Panc1 (cell line): ENCODE data around the gene NFATC1. TPM values are rescaled to one million over a fixed set of nuclear protein-coding genes. Genes with fewer than 3 reads are reported as not detected.

Source experiments
- ATAC-seq: fragments of 200-7000 bp; cut with Tn5 transposase; 2 replicates; pipeline ENCODE4 v1.9.1; 2020; ENCODE audit warnings: mild to moderate bottlenecking, moderate library complexity
- BruUV-seq: library from RNA; stranded (reverse); fragments of 400-500 nt; replicated peaks from 2 replicates; lab custom pipeline; 2021; lab: Mats Ljungman, UMichigan
- CTCF ChIA-PET: fragments of 300-600 bp; sonication (Branson Sonifier 250); formaldehyde crosslinking; loops from one replicate; lab custom pipeline; 2022; ENCODE audit warnings: antibody characterized with exemption; lab: Charles Lee
- POLR2A ChIA-PET: fragments of 300-600 bp; sonication (Branson Sonifier 250); formaldehyde crosslinking; loops from one replicate; lab custom pipeline; 2022; ENCODE audit warnings: antibody characterized with exemption; lab: Charles Lee
- DNase-seq: peaks from one replicate; pipeline ENCODE4 v3.0.0-alpha.2; 2010; ENCODE audit warnings: low read depth, low spot score
- H3K27ac ChIP-seq: 2 replicates; pipeline ENCODE4 v1.5.1; 2011; ENCODE audit warnings: mild to moderate bottlenecking, low read length, inconsistent platforms
- H3K27me3 ChIP-seq: fragments of 200-500 bp; sonication (Bioruptor generic); 2 replicates; pipeline ENCODE4 v1.6.0; 2014; ENCODE audit warnings: low read length, inconsistent platforms; ENCODE audit not compliant: control insufficient read depth, insufficient read depth
- H3K36me3 ChIP-seq: fragments of 200-500 bp; sonication (Bioruptor generic); 2 replicates; pipeline ENCODE4 v1.5.1; 2014; ENCODE audit warnings: inconsistent platforms, mild to moderate bottlenecking, low read length, moderate library complexity; ENCODE audit not compliant: control insufficient read depth, insufficient read depth
- H3K4me1 ChIP-seq: 2 replicates; pipeline ENCODE4 v1.5.1; 2011; ENCODE audit warnings: inconsistent platforms, mild to moderate bottlenecking, low read length, moderate library complexity; ENCODE audit not compliant: control insufficient read depth, insufficient read depth
- H3K4me3 ChIP-seq, 2 experiments: 2 replicates each; pipeline ENCODE4 v1.5.1; 2011 to 2012; ENCODE audit warnings: low read depth in 2 of 2, low read length in 2 of 2, mild to moderate bottlenecking in 2 of 2, inconsistent platforms in 1 of 2, moderate library complexity in 1 of 2
- H3K9me3 ChIP-seq: fragments of 200-500 bp; sonication (Bioruptor generic); 2 replicates; pipeline ENCODE4 v1.5.1; 2014; ENCODE audit warnings: low read depth, mild to moderate bottlenecking, inconsistent platforms, low read length, moderate library complexity; ENCODE audit not compliant: control insufficient read depth, insufficient read depth
- POLR2AphosphoS5 ChIP-seq: IDR thresholded peaks from 2 replicates; pipeline ENCODE4 v1.6.1; 2012; ENCODE audit warnings: mild to moderate bottlenecking, low read depth, low read length, moderate library complexity
- SIN3A ChIP-seq: IDR thresholded peaks from 2 replicates; pipeline ENCODE4 v1.6.1; 2012; ENCODE audit warnings: low read depth, mild to moderate bottlenecking, low read length, moderate library complexity, borderline replicate concordance; ENCODE audit not compliant: insufficient read depth
- TCF7L2 ChIP-seq: IDR thresholded peaks from 2 replicates; pipeline ENCODE4 v1.6.1; 2011; ENCODE audit warnings: mild to moderate bottlenecking, low read depth, low read length, inconsistent platforms
- in situ Hi-C: cut with HindIII; loops from 2 replicates; pipeline ENCODE4 v1.10.0; 2016; ENCODE audit warnings: low sequenced_read_pairs, low pct_unique_long_range_greater_than_20kb
- intact Hi-C: fragments of 100-400 bp; cut with micrococcal nuclease; formaldehyde crosslinking; loops from one replicate; pipeline ENCODE4 v1.10.0; 2022; ENCODE audit not compliant: unreplicated experiment
- total RNA-seq: library from RNA; stranded (reverse); gene quantifications from one replicate; pipeline ENCODE4 v1.2.1, GENCODE V29; 2021; ENCODE audit not compliant: unreplicated experiment
- TF ChIP-seq, protein P1 (sequence below): fragments of 450-650 bp; IDR thresholded peaks from 2 replicates; pipeline ENCODE4 v1.5.1; 2017; ENCODE audit warnings: mild to moderate bottlenecking
- TF ChIP-seq, protein P2 (sequence below), 2 experiments: IDR thresholded peaks; 2 replicates each; pipeline ENCODE4 v1.6.1; 2011 to 2012; ENCODE audit warnings: low read depth in 2 of 2, control low read depth in 1 of 2, low read length in 1 of 2, mild to moderate bottlenecking in 1 of 2, moderate library complexity in 1 of 2; ENCODE audit not compliant: insufficient read depth in 1 of 2

Gene NFATC1
- total RNA-seq, 1 experiment from 2014 or later = 30.8 TPM

GRCh38 chr18:79510731-79511241, 115.1 kb downstream of the NFATC1 start:
- in situ Hi-C loops (no loop called here), intact Hi-C loops (no loop called here)
- Histone ChIP-seq H3K9me3 (no peaks in the 10 kb centered on the region), H3K27me3 (no peaks in the 10 kb centered on the region), H3K4me1 (no peaks in the 10 kb centered on the region), H3K27ac (no peak overlapping the region), H3K4me3 (no peak overlapping the region), H3K36me3 (no peaks in the 10 kb centered on the region)
- ATAC-seq = no peak
- ChIA-PET POLR2A (no interaction called here), CTCF (no interaction called here)
- TF ChIP-seq, protein P1, sequence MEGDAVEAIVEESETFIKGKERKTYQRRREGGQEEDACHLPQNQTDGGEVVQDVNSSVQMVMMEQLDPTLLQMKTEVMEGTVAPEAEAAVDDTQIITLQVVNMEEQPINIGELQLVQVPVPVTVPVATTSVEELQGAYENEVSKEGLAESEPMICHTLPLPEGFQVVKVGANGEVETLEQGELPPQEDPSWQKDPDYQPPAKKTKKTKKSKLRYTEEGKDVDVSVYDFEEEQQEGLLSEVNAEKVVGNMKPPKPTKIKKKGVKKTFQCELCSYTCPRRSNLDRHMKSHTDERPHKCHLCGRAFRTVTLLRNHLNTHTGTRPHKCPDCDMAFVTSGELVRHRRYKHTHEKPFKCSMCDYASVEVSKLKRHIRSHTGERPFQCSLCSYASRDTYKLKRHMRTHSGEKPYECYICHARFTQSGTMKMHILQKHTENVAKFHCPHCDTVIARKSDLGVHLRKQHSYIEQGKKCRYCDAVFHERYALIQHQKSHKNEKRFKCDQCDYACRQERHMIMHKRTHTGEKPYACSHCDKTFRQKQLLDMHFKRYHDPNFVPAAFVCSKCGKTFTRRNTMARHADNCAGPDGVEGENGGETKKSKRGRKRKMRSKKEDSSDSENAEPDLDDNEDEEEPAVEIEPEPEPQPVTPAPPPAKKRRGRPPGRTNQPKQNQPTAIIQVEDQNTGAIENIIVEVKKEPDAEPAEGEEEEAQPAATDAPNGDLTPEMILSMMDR = no peak
- TF ChIP-seq TCF7L2 = no peak
- no peak for TF ChIP-seq POLR2AphosphoS5
- TF ChIP-seq, protein P2, sequence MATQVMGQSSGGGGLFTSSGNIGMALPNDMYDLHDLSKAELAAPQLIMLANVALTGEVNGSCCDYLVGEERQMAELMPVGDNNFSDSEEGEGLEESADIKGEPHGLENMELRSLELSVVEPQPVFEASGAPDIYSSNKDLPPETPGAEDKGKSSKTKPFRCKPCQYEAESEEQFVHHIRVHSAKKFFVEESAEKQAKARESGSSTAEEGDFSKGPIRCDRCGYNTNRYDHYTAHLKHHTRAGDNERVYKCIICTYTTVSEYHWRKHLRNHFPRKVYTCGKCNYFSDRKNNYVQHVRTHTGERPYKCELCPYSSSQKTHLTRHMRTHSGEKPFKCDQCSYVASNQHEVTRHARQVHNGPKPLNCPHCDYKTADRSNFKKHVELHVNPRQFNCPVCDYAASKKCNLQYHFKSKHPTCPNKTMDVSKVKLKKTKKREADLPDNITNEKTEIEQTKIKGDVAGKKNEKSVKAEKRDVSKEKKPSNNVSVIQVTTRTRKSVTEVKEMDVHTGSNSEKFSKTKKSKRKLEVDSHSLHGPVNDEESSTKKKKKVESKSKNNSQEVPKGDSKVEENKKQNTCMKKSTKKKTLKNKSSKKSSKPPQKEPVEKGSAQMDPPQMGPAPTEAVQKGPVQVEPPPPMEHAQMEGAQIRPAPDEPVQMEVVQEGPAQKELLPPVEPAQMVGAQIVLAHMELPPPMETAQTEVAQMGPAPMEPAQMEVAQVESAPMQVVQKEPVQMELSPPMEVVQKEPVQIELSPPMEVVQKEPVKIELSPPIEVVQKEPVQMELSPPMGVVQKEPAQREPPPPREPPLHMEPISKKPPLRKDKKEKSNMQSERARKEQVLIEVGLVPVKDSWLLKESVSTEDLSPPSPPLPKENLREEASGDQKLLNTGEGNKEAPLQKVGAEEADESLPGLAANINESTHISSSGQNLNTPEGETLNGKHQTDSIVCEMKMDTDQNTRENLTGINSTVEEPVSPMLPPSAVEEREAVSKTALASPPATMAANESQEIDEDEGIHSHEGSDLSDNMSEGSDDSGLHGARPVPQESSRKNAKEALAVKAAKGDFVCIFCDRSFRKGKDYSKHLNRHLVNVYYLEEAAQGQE (IDR thresholded peaks at IDR 0.05; ENCODE audit: insufficient read depth in 1 of 2, low read depth in 2 of 2, low read length in 1 of 2) = no peak
- TF ChIP-seq SIN3A = no peak
- BruUV-seq = no TSS peak
- no peak for DNase-seq

DNA sequence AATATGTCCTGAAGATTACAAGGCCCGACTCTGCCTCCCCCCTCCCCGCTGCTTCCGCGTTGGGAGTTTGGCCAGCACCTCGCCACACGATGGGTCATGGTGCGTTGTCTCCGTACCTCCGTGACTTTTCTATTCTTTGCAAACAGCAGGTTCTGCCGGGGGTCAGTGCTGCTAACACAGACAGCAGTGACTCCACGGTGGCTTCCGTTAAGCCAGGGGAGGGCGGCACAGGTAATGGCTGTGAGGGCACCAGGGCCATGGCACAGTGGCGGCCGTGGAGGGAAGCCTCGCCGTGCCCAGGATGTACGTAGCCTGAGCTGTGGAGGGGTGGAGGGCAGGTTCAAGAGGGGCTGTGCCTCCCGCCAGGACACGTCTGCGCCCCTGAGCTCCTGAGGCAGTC, 115.5 kb downstream of the NFATC1 start:
- no peaks in the 10 kb centered on the region for H3K9me3 ChIP-seq
- no peaks in the 10 kb centered on the region for H3K27me3 ChIP-seq
- DNase-seq (no peak), ATAC-seq (no peak)
- no peak overlapping the region for H3K4me3 ChIP-seq
- POLR2A ChIA-PET = no interaction called here
- in situ Hi-C loops (no loop called here), intact Hi-C loops (no loop called here)
- TF ChIP-seq, protein P2 (IDR thresholded peaks at IDR 0.05; ENCODE audit: insufficient read depth in 1 of 2, low read depth in 2 of 2, low read length in 1 of 2) = no peak
- TF ChIP-seq SIN3A = no peak
- no peak for TF ChIP-seq TCF7L2
- TF ChIP-seq, protein P1 = no peak
- no peaks in the 10 kb centered on the region for H3K4me1 ChIP-seq
- CTCF ChIA-PET = no interaction called here
- no peak overlapping the region for H3K27ac ChIP-seq
- no peaks in the 10 kb centered on the region for H3K36me3 ChIP-seq
- BruUV-seq = no TSS peak
